Subcutaneous abdominal adipose tissue (tissue), 5 donors: ENCODE measurements around the gene VTI1A.
"Not testable (repeated sequence)": the region's sequence is repeated elsewhere in the genome, so short reads cannot be mapped to it uniquely, and the experiment has no call there.

Experiments
- H3K27ac ChIP-seq: one replicate; pipeline ENCODE4 v1.7.0; 2013; ENCODE audit warnings: low read depth, mild to moderate bottlenecking, inconsistent platforms, low read length, moderate library complexity
- H3K27me3 ChIP-seq, 5 donors: one replicate each; pipeline ENCODE4 v1.7.0; 2013; ENCODE audit warnings: low read length in 5 of 5, inconsistent platforms in 1 of 5; ENCODE audit not compliant: control insufficient read depth in 5 of 5, insufficient read depth in 4 of 5
- H3K36me3 ChIP-seq, 5 donors: one replicate each; pipeline ENCODE4 v1.7.0; 2013; ENCODE audit warnings: low read length in 5 of 5; ENCODE audit not compliant: control insufficient read depth in 5 of 5, insufficient read depth in 5 of 5
- H3K4me1 ChIP-seq, 5 donors: one replicate each; pipeline ENCODE4 v1.7.0; 2013; ENCODE audit warnings: low read length in 5 of 5, mild to moderate bottlenecking in 3 of 5, moderate library complexity in 1 of 5; ENCODE audit not compliant: control insufficient read depth in 5 of 5, insufficient read depth in 5 of 5
- H3K4me3 ChIP-seq, 5 donors: one replicate each; pipeline ENCODE4 v1.7.0; 2013; ENCODE audit warnings: low read length in 5 of 5, low read depth in 1 of 5
- H3K9ac ChIP-seq, 5 donors: one replicate each; pipeline ENCODE4 v1.7.0; 2013; ENCODE audit warnings: low read length in 5 of 5, mild to moderate bottlenecking in 4 of 5, moderate library complexity in 3 of 5
- H3K9me3 ChIP-seq, 5 donors: one replicate each; pipeline ENCODE4 v1.7.0; 2013; ENCODE audit warnings: low read length in 5 of 5; ENCODE audit not compliant: control insufficient read depth in 5 of 5
- donor health status: healthy.
- donor health status: healthy.
- donor health status: healthy.
- donor health status: healthy.
- donor health status: healthy.

Gene VTI1A

DNA sequence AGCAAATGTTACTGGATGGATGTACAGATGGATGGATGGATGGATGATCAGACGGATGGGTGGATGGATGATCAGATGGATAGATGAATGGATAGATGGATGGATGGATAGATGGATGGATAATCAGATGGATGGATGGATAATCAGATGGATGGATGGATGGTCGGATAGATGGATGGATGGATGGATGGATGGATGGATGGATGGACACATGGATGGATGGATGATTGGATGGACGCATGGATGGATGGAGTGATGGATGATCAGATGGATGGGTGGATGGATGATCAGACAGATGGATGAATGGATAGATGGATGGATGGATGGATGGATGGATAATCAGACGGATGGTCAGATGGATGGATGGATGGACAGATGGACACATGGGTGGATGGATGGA is 412.8 kb downstream of the VTI1A start:
- Histone ChIP-seq H3K4me3 (no peak overlapping the region), H3K4me1 (peaks cover 0 to 6% (median 2%) of the 10 kb centered on the region in 5 donors), H3K9me3 (peaks cover 4 to 10% (median 6%) of the 10 kb centered on the region in 5 donors)

DNA sequence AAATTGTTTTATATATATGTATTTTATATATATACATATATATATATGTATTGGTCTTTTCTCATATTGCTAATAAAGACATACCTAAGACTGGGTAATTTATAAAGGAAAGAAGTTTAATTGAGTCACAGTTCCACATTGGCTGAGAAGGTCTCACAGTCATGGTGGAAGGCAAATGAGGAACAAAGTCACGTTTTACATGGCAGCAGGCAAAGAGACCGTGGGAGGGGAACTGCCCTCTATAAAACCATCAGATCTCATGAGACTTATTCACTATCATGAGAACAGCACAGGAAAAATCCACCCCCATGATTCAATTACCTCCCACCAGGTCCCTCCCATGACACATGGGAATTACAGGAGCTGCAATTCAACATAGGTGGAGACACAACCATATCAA is 416.4 kb downstream of the VTI1A start:
- not testable (repeated sequence) for H3K36me3 ChIP-seq, H3K9ac ChIP-seq, H3K4me3 ChIP-seq

More for the DNA sequence above, 412.8 kb downstream of the VTI1A start:
- H3K9ac ChIP-seq, result no peak overlapping the region
- no peaks in the 10 kb centered on the region for H3K36me3 ChIP-seq
- no peak overlapping the region for H3K27ac ChIP-seq
- H3K27me3 ChIP-seq, result no peaks in the 10 kb centered on the region

More for the DNA sequence above, 416.4 kb downstream of the VTI1A start:
- H3K9me3 ChIP-seq, result peaks cover 4 to 11% (median 6%) of the 10 kb centered on the region in 5 donors
- H3K27me3 ChIP-seq, H3K27ac ChIP-seq, H3K4me1 ChIP-seq: not testable (repeated sequence)
